Smooth muscle cell (in vitro differentiated cells): Measurements from ENCODE around the gene ANKS1B. TPM values are rescaled to one million over a fixed set of nuclear protein-coding genes. Genes with fewer than 3 reads are reported as not detected.

Experiments used
- DNase-seq: peaks from one replicate; lab custom pipeline; 2025; ENCODE audit not compliant: unreplicated experiment; lab: John Stamatoyannopoulos, UW
- H2AFZ ChIP-seq: fragments of 200-600 bp; sonication (generic); 2 replicates; pipeline ENCODE4 v1.6.0; 2016; ENCODE audit warnings: antibody characterized with exemption, low read depth, mild to moderate bottlenecking
- H3F3A ChIP-seq: fragments of 200-600 bp; sonication (generic); 2 replicates; pipeline ENCODE4 v1.6.0; 2017; ENCODE audit warnings: antibody characterized with exemption, low read depth
- H3K27ac ChIP-seq: fragments of 200-600 bp; sonication (generic); 2 replicates; pipeline ENCODE4 v1.5.1; 2016; ENCODE audit warnings: low read depth, mild to moderate bottlenecking
- H3K27me3 ChIP-seq: fragments of 200-600 bp; sonication (generic); 2 replicates; pipeline ENCODE4 v1.6.1; 2016; ENCODE audit warnings: low read depth, mild to moderate bottlenecking
- H3K36me3 ChIP-seq: fragments of 200-600 bp; sonication (generic); 2 replicates; pipeline ENCODE4 v1.5.1; 2016; ENCODE audit warnings: low read depth
- H3K4me1 ChIP-seq: fragments of 200-600 bp; sonication (generic); 2 replicates; pipeline ENCODE4 v1.5.1; 2016; ENCODE audit warnings: low read depth
- H3K4me2 ChIP-seq: fragments of 200-600 bp; sonication (generic); 2 replicates; pipeline ENCODE4 v1.6.0; 2016; ENCODE audit warnings: mild to moderate bottlenecking
- H3K4me3 ChIP-seq: fragments of 200-600 bp; sonication (generic); 2 replicates; pipeline ENCODE4 v1.5.1; 2016; ENCODE audit warnings: mild to moderate bottlenecking
- H3K79me2 ChIP-seq: fragments of 200-600 bp; sonication (generic); 2 replicates; pipeline ENCODE4 v1.6.0; 2016; ENCODE audit warnings: low read depth, mild to moderate bottlenecking
- H3K9ac ChIP-seq: fragments of 200-600 bp; sonication (generic); 2 replicates; pipeline ENCODE4 v1.6.0; 2016; ENCODE audit warnings: low read depth
- H3K9me3 ChIP-seq: fragments of 200-600 bp; sonication (generic); replicated peaks from 2 replicates; pipeline ENCODE4 v1.5.1; 2016; ENCODE audit warnings: low read depth
- H4K20me1 ChIP-seq: fragments of 200-600 bp; sonication (generic); 2 replicates; pipeline ENCODE4 v1.6.0; 2016; ENCODE audit warnings: low read depth
- CTCF ChIP-seq: fragments of 200-600 bp; sonication (generic); IDR thresholded peaks from 2 replicates; pipeline ENCODE4 v1.5.1; 2017; ENCODE audit warnings: borderline replicate concordance, mild to moderate bottlenecking, antibody characterized with exemption; ENCODE audit not compliant: insufficient read depth, poor library complexity, severe bottlenecking
- WGBS: methylation state at CpG from one replicate; pipeline ENCODE4 v1.1.7; 2016; ENCODE audit warnings: low lambda C conversion rate; 5-methylcytosine and 5-hydroxymethylcytosine counted together
- polyA plus RNA-seq: library from polyadenylated mRNA; unstranded; fragments of >200 nt; fragmentation: Nextera tagmentation; extraction: Ambion mirVana; gene quantifications from 2 replicates; pipeline ENCODE4 v1.2.1, GENCODE V29; 2016
- total RNA-seq: library from RNA; depleted of rRNA; stranded (reverse); fragments of >200 nt; gene quantifications from 2 replicates; pipeline ENCODE4 v1.2.3, GENCODE V29; 2014

The ANKS1B gene
- total and polyA plus RNA-seq, 2 experiments from 2014 or later, result 0.47 to 7.3 TPM

DNA sequence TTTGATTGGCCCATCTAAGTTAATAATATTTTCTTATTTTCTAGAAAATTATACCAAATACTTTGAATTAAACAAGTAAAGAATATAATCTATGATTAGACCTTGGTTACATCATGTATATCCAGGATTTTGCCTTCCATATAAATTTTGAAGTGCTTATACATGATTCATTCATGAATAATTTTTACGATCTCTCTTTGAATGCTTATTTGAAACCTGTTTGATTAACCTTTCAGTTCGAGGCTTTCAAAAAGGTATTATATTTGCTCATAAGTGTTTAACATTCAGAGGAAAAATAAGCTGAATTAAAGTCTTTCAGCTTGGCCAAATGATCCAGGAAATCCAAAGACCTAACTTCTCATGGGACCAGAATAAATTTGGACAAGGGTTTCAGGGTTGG is 832.4 kb downstream of the ANKS1B start:
- Histone ChIP-seq H3K79me2 (no peaks in the 10 kb centered on the region), H3K9me3 (no peaks in the 10 kb centered on the region), H2AFZ (no peak overlapping the region), H3K27me3 (no peaks in the 10 kb centered on the region), H4K20me1 (no peaks in the 10 kb centered on the region), H3K4me2 (no peak overlapping the region), H3K36me3 (no peaks in the 10 kb centered on the region), H3F3A (no peaks in the 10 kb centered on the region), H3K4me3 (no peak overlapping the region), H3K27ac (no peak overlapping the region), H3K9ac (no peak overlapping the region), H3K4me1 (no peaks in the 10 kb centered on the region)
- no peak for TF ChIP-seq CTCF
- DNase-seq, result no peak
- 79% methylated on average over 2 of the region's 2 CpGs for WGBS

GRCh38 chr12:99151744-99152143 is 833.0 kb downstream of the ANKS1B start:
- H3K79me2 ChIP-seq, result no peaks in the 10 kb centered on the region
- no peak for TF ChIP-seq CTCF
- no peaks in the 10 kb centered on the region for H3K4me1 ChIP-seq
- no peaks in the 10 kb centered on the region for H3K9me3 ChIP-seq
- no peaks in the 10 kb centered on the region for H3K36me3 ChIP-seq
- H3K27ac ChIP-seq, result no peak overlapping the region
- H4K20me1 ChIP-seq, result no peaks in the 10 kb centered on the region
- no peak overlapping the region for H3K4me2 ChIP-seq
- H3K27me3 ChIP-seq, result no peaks in the 10 kb centered on the region
- H2AFZ ChIP-seq, result no peak overlapping the region
- H3K9ac ChIP-seq, result no peak overlapping the region
- H3F3A ChIP-seq, result no peaks in the 10 kb centered on the region
- no peak for DNase-seq
- H3K4me3 ChIP-seq, result no peak overlapping the region

- no peak for TF ChIP-seq CTCF
- no peaks in the 10 kb centered on the region for H3K9me3 ChIP-seq
- H3K79me2 ChIP-seq, result no peaks in the 10 kb centered on the region
These were observed 837.6 kb downstream of the ANKS1B start for GRCh38 chr12:99147130-99147529.

DNA sequence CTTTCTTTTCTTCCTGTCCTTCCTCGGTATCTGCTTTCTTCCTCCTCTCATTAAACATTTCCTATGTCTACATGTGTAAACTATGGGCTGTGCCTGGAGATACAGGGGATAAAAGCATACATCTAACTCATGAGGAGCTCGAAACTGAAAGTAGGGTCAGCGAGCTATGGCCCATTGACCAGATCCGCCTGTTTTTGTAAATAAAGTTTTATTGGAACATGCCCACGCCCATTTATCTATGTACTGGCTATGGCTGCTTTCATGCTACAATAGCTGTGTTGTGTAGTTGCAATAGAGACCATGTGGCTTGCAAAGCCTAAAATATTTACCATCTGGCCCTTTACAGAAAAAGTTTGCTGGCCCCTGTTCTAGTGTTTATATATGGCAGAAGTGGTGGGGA is 838.0 kb downstream of the ANKS1B start:
- Histone ChIP-seq H3K9me3 (no peaks in the 10 kb centered on the region), H3F3A (no peaks in the 10 kb centered on the region), H3K27me3 (no peaks in the 10 kb centered on the region), H2AFZ (no peak overlapping the region), H3K9ac (no peak overlapping the region), H3K4me3 (no peak overlapping the region), H3K79me2 (no peaks in the 10 kb centered on the region), H3K27ac (no peak overlapping the region), H4K20me1 (no peaks in the 10 kb centered on the region), H3K36me3 (no peaks in the 10 kb centered on the region), H3K4me2 (no peak overlapping the region), H3K4me1 (no peaks in the 10 kb centered on the region)
- TF ChIP-seq CTCF, result no peak
- WGBS, result 93% methylated on average over 5 of the region's 5 CpGs
- no peak for DNase-seq

More at GRCh38 chr12:99147130-99147529, 837.6 kb downstream of the ANKS1B start:
- H3K27me3 ChIP-seq, result no peaks in the 10 kb centered on the region
- H3K4me3 ChIP-seq, result no peak overlapping the region
- H3K36me3 ChIP-seq, result no peaks in the 10 kb centered on the region
- H2AFZ ChIP-seq, result no peak overlapping the region
- H3K4me2 ChIP-seq, result no peak overlapping the region
- H4K20me1 ChIP-seq, result no peaks in the 10 kb centered on the region
- 81% methylated on average over 2 of the region's 2 CpGs for WGBS
- no peak overlapping the region for H3K9ac ChIP-seq
- H3K27ac ChIP-seq, result no peak overlapping the region
- DNase-seq, result no peak
- no peaks in the 10 kb centered on the region for H3F3A ChIP-seq
- H3K4me1 ChIP-seq, result no peaks in the 10 kb centered on the region
